ENCODE data around the gene CCDC47.

GRCh38 chr17:63786117-63786516 is 12.7 kb upstream of the CCDC47 start:
- TF ChIP-seq CTCF (IDR thresholded peaks at IDR 0.05; ENCODE audit: borderline replicate concordance, extremely low read depth, low read length, poor library complexity, severe bottlenecking) (no peak), EZH2 (IDR thresholded peaks at IDR 0.05; ENCODE audit: borderline replicate concordance, low read depth, low read length, severe bottlenecking) (no peak)

Measured in DND-41 (cell line).